GM12892 (cell line): Measurements from ENCODE around the gene CTNND2.
"Not testable (repeated sequence)": the region's sequence is repeated elsewhere in the genome, so short reads cannot be mapped to it uniquely, and the experiment has no call there.

Source experiments
- POLR2A ChIP-seq: IDR thresholded peaks from 2 replicates; pipeline ENCODE4 v1.6.1; 2011; ENCODE audit warnings: low read depth, low read length, control low read depth
- POLR2AphosphoS5 ChIP-seq: IDR thresholded peaks from 2 replicates; pipeline ENCODE4 v1.6.1; 2011; ENCODE audit warnings: low read depth, low read length, control low read depth
- TAF1 ChIP-seq: IDR thresholded peaks from 2 replicates; pipeline ENCODE4 v1.6.1; 2011; ENCODE audit warnings: low read depth, mild to moderate bottlenecking, control low read depth, low read length, borderline replicate concordance

- not testable (repeated sequence) for TF ChIP-seq POLR2AphosphoS5, POLR2A, TAF1
Measured at GRCh38 chr5:11004523-11004922, 899.7 kb downstream of the CTNND2 start.
